ENCODE results near the gene PDSS2. TPM values are rescaled to one million over a fixed set of nuclear protein-coding genes. Genes with fewer than 3 reads are reported as not detected.

The PDSS2 gene
- total RNA-seq, 1 experiment from 2014 or later: 10.2 TPM

- H3K36me3 Mint-ChIP-seq (ENCODE audit: insufficient read depth, unreplicated experiment): peaks cover 6% of the 10 kb centered on the region
- no peak overlapping the region for H3K27ac Mint-ChIP-seq (ENCODE audit: low read depth, unreplicated experiment)
- no TSS peak for BruUV-seq (replicated peaks)
- TF ChIP-seq CTCF (IDR thresholded peaks at IDR 0.05; ENCODE audit: unreplicated experiment): no peak
- ChIA-PET POLR2A (interaction anchor here (0.5 to 1.1 kb wide), 3 partner anchors 10 to 97 kb away, joined by 3 read pairs; no protein-coding TSS in a partner anchor), CTCF (interaction anchor here (0.5 to 2.2 kb wide), 4 partner anchors 11 to 406 kb away, joined by 3 to 20 read pairs (median 6); no protein-coding TSS in a partner anchor)
- H3K4me1 Mint-ChIP-seq (ENCODE audit: insufficient read depth, unreplicated experiment): no peaks in the 10 kb centered on the region
- no peaks in the 10 kb centered on the region for H3K27me3 Mint-ChIP-seq (ENCODE audit: insufficient read depth, unreplicated experiment)
- no peaks in the 10 kb centered on the region for H3K9me3 Mint-ChIP-seq (ENCODE audit: unreplicated experiment)
- intact Hi-C loops (cut with micrococcal nuclease): no loop called here
- no peak overlapping the region for H3K4me3 Mint-ChIP-seq (ENCODE audit: unreplicated experiment)
- DNase-seq (ENCODE audit: unreplicated experiment): no peak
Observed at GRCh38 chr6:107329063-107329860, 130.1 kb downstream of the PDSS2 start.

GRCh38 chr6:107328081-107328480 lies 131.3 kb downstream of the PDSS2 start:
- ChIA-PET POLR2A (no interaction called here), CTCF (interaction anchor here (2.2 kb wide), 1 partner anchor 9 kb away, joined by 20 read pairs; no protein-coding TSS in a partner anchor)
- Mint-ChIP-seq H3K36me3 (ENCODE audit: insufficient read depth, unreplicated experiment) (peaks cover 6% of the 10 kb centered on the region), H3K27ac (ENCODE audit: low read depth, unreplicated experiment) (no peak overlapping the region), H3K9me3 (ENCODE audit: unreplicated experiment) (no peaks in the 10 kb centered on the region), H3K4me3 (ENCODE audit: unreplicated experiment) (no peak overlapping the region), H3K4me1 (ENCODE audit: insufficient read depth, unreplicated experiment) (no peaks in the 10 kb centered on the region), H3K27me3 (ENCODE audit: insufficient read depth, unreplicated experiment) (no peaks in the 10 kb centered on the region)
- BruUV-seq (replicated peaks): no TSS peak
- TF ChIP-seq CTCF (IDR thresholded peaks at IDR 0.05; ENCODE audit: unreplicated experiment): no peak
- intact Hi-C loops (cut with micrococcal nuclease): no loop called here
- DNase-seq (ENCODE audit: unreplicated experiment): no peak

- H3K4me3 Mint-ChIP-seq (ENCODE audit: unreplicated experiment): no peak overlapping the region
- intact Hi-C loops (cut with micrococcal nuclease): no loop called here
- ChIA-PET POLR2A (interaction anchor here (0.6 kb wide), 1 partner anchor 56 kb away, joined by 3 read pairs; no protein-coding TSS in a partner anchor), CTCF (interaction anchor here (0.5 to 0.8 kb wide), 3 partner anchors 53 to 176 kb away, joined by 3 read pairs; no protein-coding TSS in a partner anchor)
- H3K9me3 Mint-ChIP-seq (ENCODE audit: unreplicated experiment): no peaks in the 10 kb centered on the region
- no peak for TF ChIP-seq CTCF (IDR thresholded peaks at IDR 0.05; ENCODE audit: unreplicated experiment)
- BruUV-seq (replicated peaks): no TSS peak
- no peak for DNase-seq (ENCODE audit: unreplicated experiment)
- peaks cover 6% of the 10 kb centered on the region for H3K4me1 Mint-ChIP-seq (ENCODE audit: insufficient read depth, unreplicated experiment)
- no peaks in the 10 kb centered on the region for H3K36me3 Mint-ChIP-seq (ENCODE audit: insufficient read depth, unreplicated experiment)
- H3K27me3 Mint-ChIP-seq (ENCODE audit: insufficient read depth, unreplicated experiment): no peaks in the 10 kb centered on the region
- no peak overlapping the region for H3K27ac Mint-ChIP-seq (ENCODE audit: low read depth, unreplicated experiment)
Observed at GRCh38 chr6:107323133-107323785, 136.1 kb downstream of the PDSS2 start.

GRCh38 chr6:107321793-107322192 lies 137.6 kb downstream of the PDSS2 start:
- Mint-ChIP-seq H3K27me3 (ENCODE audit: insufficient read depth, unreplicated experiment) (no peaks in the 10 kb centered on the region), H3K27ac (ENCODE audit: low read depth, unreplicated experiment) (no peak overlapping the region), H3K36me3 (ENCODE audit: insufficient read depth, unreplicated experiment) (no peaks in the 10 kb centered on the region), H3K9me3 (ENCODE audit: unreplicated experiment) (no peaks in the 10 kb centered on the region), H3K4me1 (ENCODE audit: insufficient read depth, unreplicated experiment) (peaks cover 6% of the 10 kb centered on the region), H3K4me3 (ENCODE audit: unreplicated experiment) (no peak overlapping the region)
- CTCF ChIA-PET: no interaction called here
- BruUV-seq (replicated peaks): no TSS peak
- POLR2A ChIA-PET: no interaction called here
- intact Hi-C loops (cut with micrococcal nuclease): no loop called here
- no peak for DNase-seq (ENCODE audit: unreplicated experiment)
- TF ChIP-seq CTCF (IDR thresholded peaks at IDR 0.05; ENCODE audit: unreplicated experiment): no peak
